ENCODE measurements around the gene DHCR24.

Gene DHCR24

GRCh38 chr1:54865238-54866073 is 21.5 kb downstream of the DHCR24 start:
- DNase-seq (ENCODE audit: insufficient read length, low spot score) (no peak), FAIRE-seq (no peak)

- FAIRE-seq, result no peak
- DNase-seq (ENCODE audit: insufficient read length, low spot score), result no peak
Measured at GRCh38 chr1:54864460-54865208, 22.4 kb downstream of the DHCR24 start.

DNA sequence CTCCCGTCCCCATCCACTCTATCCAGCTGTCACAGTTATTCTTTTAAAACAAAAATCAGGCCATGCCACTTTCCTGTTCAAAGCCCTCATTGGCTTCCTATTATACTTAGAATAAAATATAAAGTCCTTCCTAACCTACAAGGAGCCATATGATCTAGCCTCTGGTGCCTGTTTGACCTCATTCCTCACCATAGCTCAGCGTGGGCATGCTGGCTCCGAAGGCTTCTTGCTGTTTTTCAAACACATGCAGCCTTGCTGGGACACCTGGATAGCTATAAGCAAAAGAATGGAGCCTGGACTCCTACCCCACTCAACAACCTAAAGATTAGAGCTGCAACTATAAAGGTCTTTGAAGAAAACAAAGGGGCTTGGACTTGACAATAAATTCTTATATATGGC is 23.7 kb downstream of the DHCR24 start:
- DNase-seq (ENCODE audit: insufficient read length, low spot score) (no peak), FAIRE-seq (no peak)

GRCh38 chr1:54861070-54861761 is 25.8 kb downstream of the DHCR24 start:
- no peak for FAIRE-seq
- DNase-seq (ENCODE audit: insufficient read length, low spot score), result no peak

DNA sequence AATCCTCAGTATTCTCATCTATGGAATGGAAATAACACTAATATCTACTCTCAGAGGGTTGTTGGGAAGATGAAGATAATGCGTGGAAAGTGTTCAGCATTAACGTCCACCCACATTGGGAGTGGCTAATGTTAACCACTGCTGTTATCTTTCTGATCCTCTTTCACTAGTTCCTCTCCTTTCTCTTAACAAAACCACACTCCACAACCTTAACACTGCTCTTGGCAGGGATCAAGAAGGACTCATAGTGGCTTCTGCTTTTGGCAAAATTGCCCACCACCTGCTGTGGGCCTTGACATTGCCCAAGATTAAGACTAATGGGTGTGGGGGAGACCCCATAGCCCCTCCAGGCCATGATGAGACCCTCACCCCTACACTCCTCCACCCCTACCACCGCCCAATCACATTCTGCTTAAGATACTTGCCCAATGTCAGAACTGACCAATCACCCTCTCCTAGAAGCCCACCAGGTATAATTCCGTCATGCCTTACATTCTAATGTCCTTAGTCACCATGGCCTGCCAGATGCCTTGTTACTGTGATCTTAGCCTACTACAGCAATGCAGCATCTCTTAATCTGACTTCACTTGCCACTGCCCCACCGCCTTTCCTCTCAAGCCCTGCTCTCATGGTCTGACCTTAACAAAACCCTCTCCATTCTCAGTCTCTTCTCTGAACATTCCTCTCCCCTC is 27.1 kb downstream of the DHCR24 start:
- DNase-seq (ENCODE audit: insufficient read length, low spot score) (peak; percentile 23), FAIRE-seq (no peak)

- DNase-seq (ENCODE audit: insufficient read length, low spot score) (no peak), FAIRE-seq (no peak)
Measured at GRCh38 chr1:54857746-54858561, 29.0 kb downstream of the DHCR24 start.

DNA sequence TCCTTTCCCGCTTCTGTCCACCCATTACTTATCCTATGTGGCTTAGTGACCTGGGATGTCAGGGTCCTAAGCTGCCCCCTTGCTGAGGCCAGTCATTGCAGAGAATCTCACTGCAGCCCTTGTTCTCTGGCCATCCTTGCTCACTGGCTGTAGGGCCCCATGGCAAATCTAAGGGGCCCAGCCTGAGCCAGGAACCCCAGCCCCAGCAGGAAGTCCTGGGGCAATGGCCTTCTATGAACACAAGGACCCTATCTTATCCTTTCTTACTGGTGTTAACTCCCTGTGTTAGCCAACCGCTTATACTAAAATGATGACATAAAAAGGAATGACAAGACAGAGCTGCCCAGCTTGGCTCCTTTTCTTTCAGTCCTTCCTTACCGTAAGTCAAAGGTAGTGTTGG is 29.9 kb downstream of the DHCR24 start:
- FAIRE-seq, result no peak
- no peak for DNase-seq (ENCODE audit: insufficient read length, low spot score)

DNA sequence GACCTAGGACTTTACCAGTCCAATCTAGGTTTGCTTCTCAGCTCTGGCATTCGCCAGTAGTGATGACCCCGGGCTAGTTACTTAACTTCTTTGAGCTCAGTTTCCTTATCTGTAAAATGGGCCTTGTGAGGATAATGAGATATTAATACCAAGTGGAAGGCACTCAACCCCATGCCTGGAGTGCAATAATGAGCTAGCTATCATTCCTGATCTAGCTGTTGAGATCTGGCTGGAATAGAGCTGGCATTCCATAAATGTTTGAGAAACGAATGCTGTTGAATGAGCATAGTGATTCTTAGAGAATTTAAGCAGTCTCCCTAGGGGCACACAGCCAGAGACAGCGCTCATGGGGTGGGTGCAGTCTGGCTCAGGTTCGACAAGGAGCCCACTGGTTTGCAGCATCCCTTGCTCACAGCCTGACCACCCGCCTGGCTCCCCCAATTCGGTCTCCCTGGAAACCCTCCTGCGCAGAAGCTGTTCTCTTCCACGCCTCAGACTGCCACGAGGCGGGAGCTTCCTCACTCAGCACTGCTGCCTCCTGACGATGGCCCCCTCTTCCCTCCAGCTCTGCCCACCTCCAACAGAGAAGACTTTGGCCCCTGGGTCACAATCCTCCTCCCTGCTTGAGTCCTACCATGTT is 32.5 kb downstream of the DHCR24 start:
- no peak for FAIRE-seq
- no peak for DNase-seq (ENCODE audit: insufficient read length, low spot score)

DNA sequence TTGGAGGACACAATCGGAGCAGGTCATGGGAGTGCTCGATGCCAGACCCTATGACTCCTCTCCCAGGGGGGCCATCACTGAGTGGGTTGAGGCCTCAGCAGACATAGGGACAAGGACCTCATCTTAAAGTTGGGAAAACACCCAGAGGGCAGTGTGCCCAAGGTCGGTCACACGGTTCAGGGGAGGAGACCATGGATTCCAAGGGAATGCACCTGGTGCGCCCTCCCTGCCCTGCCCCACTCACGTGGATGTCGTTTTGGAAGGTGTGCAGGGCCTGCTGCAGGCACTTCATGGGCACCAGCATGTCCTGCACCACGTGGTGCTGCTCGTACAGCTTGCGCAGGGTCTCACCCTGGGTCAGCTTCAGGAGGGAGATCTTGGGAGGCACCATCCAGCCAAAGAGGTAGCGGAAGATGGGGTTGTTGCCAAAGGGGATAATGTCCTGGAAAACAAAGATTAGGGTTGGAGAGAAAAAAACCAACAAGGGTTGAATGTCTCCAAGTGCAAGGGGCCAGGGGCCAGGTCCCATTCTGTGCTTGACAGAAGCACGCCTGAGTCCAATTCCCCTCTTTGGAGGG is 33.1 kb downstream of the DHCR24 start:
- FAIRE-seq, result no peak
- DNase-seq (ENCODE audit: insufficient read length, low spot score), result no peak

GRCh38 chr1:54853096-54853792 is 33.8 kb downstream of the DHCR24 start:
- DNase-seq (ENCODE audit: insufficient read length, low spot score), result no peak
- FAIRE-seq, result no peak

DNA sequence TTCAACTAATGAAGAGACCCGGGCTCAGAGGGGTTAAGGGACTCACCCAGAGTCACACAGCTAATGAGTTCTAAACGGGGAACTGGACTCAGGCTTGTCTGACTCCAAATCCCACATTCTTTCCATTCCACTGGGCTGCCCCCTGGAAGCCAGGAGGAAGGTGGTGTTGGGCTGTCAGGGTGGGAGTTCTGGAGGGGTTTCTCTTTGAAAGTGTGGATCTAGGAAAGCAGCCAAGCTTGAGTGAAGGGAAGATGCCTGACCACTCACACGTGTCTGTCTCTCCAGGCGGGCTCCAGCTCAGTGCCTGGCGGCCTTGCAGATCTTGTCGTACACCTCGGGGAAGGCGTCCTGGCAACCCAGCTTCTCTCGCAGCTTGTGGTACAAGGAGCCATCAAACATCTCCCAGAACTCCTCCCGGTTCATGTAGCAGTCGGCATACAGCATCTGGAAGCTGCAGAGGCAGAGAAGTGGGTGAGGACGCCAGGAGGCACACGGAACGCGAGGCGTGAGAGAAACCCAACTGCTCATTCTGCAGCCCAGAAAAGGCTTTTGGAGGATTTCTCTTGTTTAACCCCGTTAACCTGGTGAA is 35.0 kb downstream of the DHCR24 start:
- DNase-seq (ENCODE audit: insufficient read length, low spot score), result no peak
- FAIRE-seq, result no peak

DNA sequence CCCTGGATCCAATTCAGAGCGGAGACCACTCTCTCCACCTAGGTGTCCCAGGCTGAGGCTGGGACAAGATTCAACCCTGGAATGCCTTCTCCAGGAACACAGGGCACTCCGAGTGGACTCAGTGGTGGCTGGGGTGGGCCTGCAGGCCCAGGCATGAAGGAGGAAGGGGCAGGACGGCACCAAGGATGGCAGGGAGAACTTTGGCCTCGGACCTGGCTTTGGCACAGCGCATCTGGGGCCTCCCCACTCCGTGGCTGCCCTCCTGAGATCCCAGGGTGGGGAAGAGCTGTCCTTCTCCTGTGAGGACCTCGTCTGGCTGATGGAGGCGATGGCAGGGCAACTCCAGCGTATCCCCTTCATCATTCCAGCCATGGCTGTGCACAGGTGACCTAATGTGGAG is 35.6 kb downstream of the DHCR24 start:
- FAIRE-seq, result no peak

GRCh38 chr1:54850737-54851136 is 36.3 kb downstream of the DHCR24 start:
- FAIRE-seq, result no peak
- DNase-seq (ENCODE audit: insufficient read length, low spot score), result no peak

More for the DNA sequence above, 35.6 kb downstream of the DHCR24 start:
- DNase-seq (ENCODE audit: insufficient read length, low spot score), result no peak

- no peak for DNase-seq (ENCODE audit: insufficient read length, low spot score)
- no peak for FAIRE-seq
Measured at GRCh38 chr1:54850069-54850730, 36.8 kb downstream of the DHCR24 start.

GRCh38 chr1:54849219-54850068 is 37.6 kb downstream of the DHCR24 start:
- FAIRE-seq, result no peak
- DNase-seq (ENCODE audit: insufficient read length, low spot score), result no peak

DNA sequence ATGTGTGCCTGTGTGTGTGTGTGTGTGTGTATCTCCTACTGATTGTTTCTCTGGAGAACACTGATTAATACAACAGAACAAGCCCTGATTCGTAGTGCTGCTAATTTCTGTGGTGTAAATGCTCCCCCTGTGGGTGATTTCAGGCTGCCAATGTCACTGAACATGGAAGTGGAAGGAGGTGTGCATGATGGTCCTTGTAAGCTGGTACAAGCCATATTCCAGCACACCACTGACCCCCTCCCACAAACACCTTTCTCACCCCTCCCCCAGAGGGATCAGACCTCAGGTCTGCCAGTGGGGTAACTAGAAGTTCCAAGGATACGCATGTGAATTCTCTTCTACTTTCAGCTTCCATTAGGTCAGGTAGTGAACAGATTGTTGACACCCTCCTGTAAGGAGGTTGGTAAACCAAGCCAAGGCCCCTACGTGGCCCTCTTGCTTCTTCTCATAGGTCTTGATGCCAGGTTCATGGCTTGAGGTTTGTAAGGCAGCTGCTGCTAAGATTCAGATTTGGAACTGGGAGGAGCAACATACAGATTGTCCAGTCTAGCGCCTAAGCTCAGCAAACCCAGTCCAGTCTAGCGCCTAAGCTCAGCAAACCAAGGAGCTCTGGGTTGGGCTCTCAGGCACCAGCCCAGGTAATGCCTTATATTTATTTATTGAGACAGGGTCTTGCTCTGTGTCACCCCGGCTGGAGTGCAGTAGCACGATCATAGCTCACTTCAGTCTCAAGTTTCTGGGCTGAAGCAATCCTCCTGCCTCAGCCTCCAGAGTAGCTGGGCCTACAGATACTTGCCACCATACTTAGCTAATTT is 38.7 kb downstream of the DHCR24 start:
- no peak for DNase-seq (ENCODE audit: insufficient read length, low spot score)
- no peak for FAIRE-seq

Measured in HTR-8/SVneo (cell line).